IMR-90 (cell line): ENCODE data around the gene GNAI1. TPM values are rescaled to one million over a fixed set of nuclear protein-coding genes. Genes with fewer than 3 reads are reported as not detected.
A peak's percentile ranks its signal among the peaks of the same experiment; 100 is the strongest.

ENCODE experiments used
- ATAC-seq: fragments of 200-7000 bp; cut with Tn5 transposase; 2 replicates; pipeline ENCODE4 v1.9.1; 2020; ENCODE audit warnings: low read depth, mild to moderate bottlenecking, moderate library complexity
- BruUV-seq: library from RNA; stranded (reverse); fragments of 400-500 nt; replicated peaks from 2 replicates; lab custom pipeline; 2021; lab: Mats Ljungman, UMichigan
- CTCF ChIA-PET: fragments of 300-600 bp; formaldehyde crosslinking; extraction: SDS; loops from one replicate; lab custom pipeline; 2021; ENCODE audit warnings: antibody characterized with exemption; lab: Yijun Ruan, JAX
- POLR2A ChIA-PET: fragments of 300-600 bp; sonication (Branson Sonifier 250); formaldehyde crosslinking; loops from one replicate; lab custom pipeline; 2022; ENCODE audit warnings: antibody characterized with exemption; ENCODE audit not compliant: unreplicated experiment; lab: Charles Lee
- DNase-seq: peaks from one replicate; pipeline ENCODE4 v3.0.0; 2013
- H2AFZ ChIP-seq: replicated peaks from 2 replicates; pipeline ENCODE3; 2013; ENCODE audit warnings: low read length, mild to moderate bottlenecking; ENCODE audit not compliant: poor library complexity
- H2AK5ac ChIP-seq: 2 replicates; pipeline ENCODE4 v1.6.1; 2013; ENCODE audit warnings: low read depth, low read length, inconsistent platforms
- H2AK9ac ChIP-seq: replicated peaks from 2 replicates; pipeline ENCODE3; 2013; ENCODE audit warnings: mild to moderate bottlenecking, low read depth, low read length, moderate library complexity; ENCODE audit not compliant: poor library complexity
- H2BK120ac ChIP-seq: 2 replicates; pipeline ENCODE4 v1.6.1; 2013; ENCODE audit warnings: low read depth, low read length, inconsistent platforms
- H2BK15ac ChIP-seq: 3 replicates; pipeline ENCODE4 v1.6.1; 2013; ENCODE audit warnings: low read depth, low read length, inconsistent platforms
- H2BK20ac ChIP-seq: 2 replicates; pipeline ENCODE4 v1.6.1; 2013; ENCODE audit warnings: low read depth, mild to moderate bottlenecking, inconsistent platforms, low read length, moderate library complexity
- H2BK5ac ChIP-seq: 2 replicates; pipeline ENCODE4 v1.6.1; 2013; ENCODE audit warnings: mild to moderate bottlenecking, low read depth, low read length, inconsistent platforms; ENCODE audit not compliant: poor library complexity, severe bottlenecking
- H3K14ac ChIP-seq: replicated peaks from 2 replicates; pipeline ENCODE4 v1.6.1; 2013; ENCODE audit warnings: low read depth, low read length, inconsistent platforms
- H3K18ac ChIP-seq: 2 replicates; pipeline ENCODE4 v1.6.1; 2013; ENCODE audit warnings: low read depth, low read length, control low read depth
- H3K23ac ChIP-seq: 2 replicates; pipeline ENCODE4 v1.6.1; 2013; ENCODE audit warnings: low read depth, low read length, inconsistent platforms
- H3K27ac ChIP-seq: 2 replicates; pipeline ENCODE4 v1.5.1; 2013; ENCODE audit warnings: mild to moderate bottlenecking, control low read depth, low read length; ENCODE audit not compliant: insufficient read depth
- H3K27me3 ChIP-seq: 2 replicates; pipeline ENCODE4 v1.6.1; 2013; ENCODE audit warnings: low read length; ENCODE audit not compliant: control insufficient read depth, insufficient read depth
- H3K36me3 ChIP-seq: 2 replicates; pipeline ENCODE4 v1.6.1; 2013; ENCODE audit warnings: low read length, mixed read lengths; ENCODE audit not compliant: control insufficient read depth, insufficient read depth
- H3K4ac ChIP-seq: 2 replicates; pipeline ENCODE4 v1.6.1; 2013; ENCODE audit warnings: low read depth, low read length, inconsistent platforms
- H3K4me1 ChIP-seq: 2 replicates; pipeline ENCODE4 v1.6.1; 2013; ENCODE audit warnings: low read length, mixed read lengths; ENCODE audit not compliant: control insufficient read depth, insufficient read depth
- H3K4me2 ChIP-seq: 2 replicates; pipeline ENCODE4 v1.6.1; 2013; ENCODE audit warnings: low read depth, mild to moderate bottlenecking, control low read depth, low read length, moderate library complexity
- H3K4me3 ChIP-seq: 2 replicates; pipeline ENCODE4 v1.5.1; 2013; ENCODE audit warnings: low read depth, mild to moderate bottlenecking, control low read depth, low read length, moderate library complexity; ENCODE audit not compliant: insufficient read depth
- H3K56ac ChIP-seq: 2 replicates; pipeline ENCODE4 v1.6.1; 2013; ENCODE audit warnings: low read length, inconsistent platforms; ENCODE audit not compliant: insufficient read depth; ENCODE audit errors: extremely low read depth
- H3K79me1 ChIP-seq, 2 experiments: 2 replicates each; pipeline ENCODE4 v1.6.1; 2013; ENCODE audit warnings: low read length in 2 of 2, inconsistent platforms in 1 of 2, low read depth in 1 of 2
- H3K9ac ChIP-seq: 2 replicates; pipeline ENCODE4 v1.6.1; 2013; ENCODE audit warnings: low read depth, low read length, control low read depth
- H3K9me1 ChIP-seq: 2 replicates; pipeline ENCODE4 v1.6.1; 2013; ENCODE audit warnings: low read length, inconsistent platforms; ENCODE audit not compliant: insufficient read depth
- H3K9me3 ChIP-seq: 2 replicates; pipeline ENCODE4 v1.6.1; 2013; ENCODE audit warnings: low read length; ENCODE audit not compliant: control insufficient read depth, insufficient read depth
- H4K20me1 ChIP-seq: 2 replicates; pipeline ENCODE4 v1.6.1; 2013; ENCODE audit warnings: low read length, inconsistent platforms; ENCODE audit not compliant: insufficient read depth
- H4K5ac ChIP-seq: 2 replicates; pipeline ENCODE4 v1.6.1; 2013; ENCODE audit warnings: mild to moderate bottlenecking, low read depth, low read length, control low read depth
- H4K8ac ChIP-seq, 2 experiments: 2 replicates each; pipeline ENCODE4 v1.6.1; 2013; ENCODE audit warnings: low read depth in 2 of 2, low read length in 2 of 2, control low read depth in 1 of 2, inconsistent platforms in 1 of 2
- H4K91ac ChIP-seq: 2 replicates; pipeline ENCODE4 v1.6.1; 2013; ENCODE audit warnings: low read depth, low read length, inconsistent platforms; ENCODE audit not compliant: insufficient read depth
- FOS ChIP-seq: fragments of 150-350 bp; IDR thresholded peaks from 2 replicates; pipeline ENCODE4 v1.6.1; 2016; ENCODE audit warnings: low read depth, low read length
- MAZ ChIP-seq: IDR thresholded peaks from 2 replicates; pipeline ENCODE4 v1.6.1; 2012; ENCODE audit warnings: low read depth, mild to moderate bottlenecking, low read length, improper control_type of control experiment, moderate library complexity, borderline replicate concordance
- MXI1 ChIP-seq: IDR thresholded peaks from 2 replicates; pipeline ENCODE4 v1.6.1; 2012; ENCODE audit warnings: low read depth, mild to moderate bottlenecking, low read length, moderate library complexity, borderline replicate concordance
- NFE2L2 ChIP-seq: fragments of 150-350 bp; IDR thresholded peaks from 2 replicates; pipeline ENCODE4 v1.6.1; 2016; ENCODE audit warnings: low read depth, mild to moderate bottlenecking, low read length
- WGBS, 2 experiments: methylation state at CpG; one replicate each; pipeline versions ENCODE4 v1.1.5 to v1.1.7; 2013; ENCODE audit warnings: missing lambda C conversion rate in 2 of 2; ENCODE audit not compliant: insufficient read length in 1 of 2; ENCODE audit errors: extremely low coverage in 2 of 2; 5-methylcytosine and 5-hydroxymethylcytosine counted together
- dilution Hi-C: fragments of 300-500 bp; cut with HindIII; formaldehyde crosslinking; loops from one replicate; pipeline ENCODE4 v1.14.3; 2018; ENCODE audit warnings: low sequenced_read_pairs; ENCODE audit not compliant: unreplicated experiment
- in situ Hi-C: fragments of 300-500 bp; cut with MboI; formaldehyde crosslinking; loops from 3 replicates; pipeline ENCODE4 v1.14.3; 2019; ENCODE audit warnings: low sequenced_read_pairs, inconsistent platforms, mixed read lengths
- intact Hi-C: fragments of 100-400 bp; cut with micrococcal nuclease; formaldehyde crosslinking; loops from 2 replicates; pipeline ENCODE4 v1.10.0; 2022
- polyA plus RNA-seq, 3 experiments: library from polyadenylated mRNA; depleted of rRNA; stranded (reverse); fragments of >200 nt; gene quantifications; 2 replicates each; pipeline ENCODE4 v1.2.3, GENCODE V29; 2012; ENCODE audit warnings: low replicate concordance in 1 of 3
- total RNA-seq: library from RNA; depleted of rRNA; stranded (reverse); fragments of >200 nt; gene quantifications from 2 replicates; pipeline ENCODE4 v1.2.3, GENCODE V29; 2012

Gene GNAI1
- total and polyA plus RNA-seq, 2 of the 4 experiments (the other 2 are of a cell fraction): 21.1 to 26.5 TPM

- 0 out of 2 replicates have a peak overlapping the region, but pooled peaks have one; percentile 20 for H2AK5ac ChIP-seq
- peaks cover 11% of the 10 kb centered on the region for H3K4me1 ChIP-seq
- H2AK9ac ChIP-seq: no peak overlapping the region
- H4K20me1 ChIP-seq: peaks cover 34% of the 10 kb centered on the region
- ATAC-seq (no peak), DNase-seq (no peak)
- BruUV-seq: no TSS peak
- no peak overlapping the region for H2AFZ ChIP-seq
- no peak overlapping the region for H3K9ac ChIP-seq
- H3K79me1 ChIP-seq: peaks cover 35 to 74% of the 10 kb centered on the region in 2 experiments
- H3K18ac ChIP-seq: no peak overlapping the region
- POLR2A ChIA-PET: no interaction called here
- H2BK5ac ChIP-seq: no peak overlapping the region
- no peak overlapping the region for H3K4ac ChIP-seq
- intact Hi-C loops (no loop called here), dilution Hi-C loops (no loop called here), in situ Hi-C loops (no loop called here)
- WGBS, 2 experiments: 83 to 100% methylated on average over 1 of the region's 15 CpGs
- H2BK20ac ChIP-seq: no peak overlapping the region
- no peak overlapping the region for H2BK120ac ChIP-seq
- H3K4me3 ChIP-seq: no peak overlapping the region
- no peak overlapping the region for H3K23ac ChIP-seq
- H4K91ac ChIP-seq: no peak overlapping the region
- no peaks in the 10 kb centered on the region for H3K27me3 ChIP-seq
- H3K27ac ChIP-seq: no peak overlapping the region
- H3K36me3 ChIP-seq: no peaks in the 10 kb centered on the region; the same call in 1 of the 2 replicates
- no peak overlapping the region for H3K56ac ChIP-seq
- no peak overlapping the region for H2BK15ac ChIP-seq
- TF ChIP-seq NFE2L2 (no peak), FOS (no peak), MAZ (no peak), MXI1 (no peak)
- H3K14ac ChIP-seq: no peak overlapping the region
- no peak overlapping the region for H4K8ac ChIP-seq
- H4K5ac ChIP-seq: no peak overlapping the region
- H3K9me3 ChIP-seq: no peaks in the 10 kb centered on the region; the same call in 1 of the 2 replicates
- CTCF ChIA-PET: no interaction called here
- H3K4me2 ChIP-seq: no peak overlapping the region
- peaks cover 7% of the 10 kb centered on the region for H3K9me1 ChIP-seq
Measured at GRCh38 chr7:80183900-80184685, 49.5 kb downstream of the GNAI1 start.
